K562 (cell line): Measurements from ENCODE around the gene MSRB3. TPM values are rescaled to one million over a fixed set of nuclear protein-coding genes. Genes with fewer than 3 reads are reported as not detected.

ENCODE experiments used
- ATAC-seq: fragments of 200-7000 bp; cut with Tn5 transposase; 3 replicates; pipeline ENCODE4 v1.9.1; 2020; ENCODE audit warnings: moderate library complexity
- BruUV-seq: library from RNA; stranded (reverse); fragments of 400-500 nt; replicated peaks from 2 replicates; lab custom pipeline; 2021; lab: Mats Ljungman, UMichigan
- CTCF ChIA-PET: fragments of 300-600 bp; formaldehyde crosslinking; extraction: SDS; loops from one replicate; lab custom pipeline; 2021; ENCODE audit warnings: low intra/inter-chr PET ratio; lab: Yijun Ruan, JAX
- POLR2A ChIA-PET: fragments of 300-600, 350-650 bp; sonication (Branson Sonifier 250); formaldehyde crosslinking; extraction: SDS; loops from one replicate; lab custom pipeline; 2021; ENCODE audit warnings: antibody characterized with exemption, inconsistent platforms; lab: Yijun Ruan, JAX
- DNase-seq, 4 experiments: peaks; one replicate each; pipeline versions ENCODE4 v3.0.0 to v3.0.0-alpha.2; 2011 to 2018; ENCODE audit warnings: low spot score in 3 of 4, mixed read lengths in 3 of 4; ENCODE audit errors: extremely low read depth in 1 of 4
- FAIRE-seq: peaks from 2 replicates; lab custom pipeline; 2011; peaks lifted over from hg19 to GRCh38; lab: Jason Lieb, UNC
- H2AFZ ChIP-seq: 2 replicates; pipeline ENCODE4 v1.6.0; 2011; ENCODE audit warnings: low read depth, low read length, control low read depth, inconsistent platforms
- H3K27ac ChIP-seq: fragments of 200-600 bp; 3 replicates; pipeline ENCODE4 v1.8.0; 2011; ENCODE audit warnings: low read depth, mild to moderate bottlenecking, control low read depth, inconsistent platforms, low read length, moderate library complexity, mixed read lengths; ENCODE audit errors: extremely low read depth
- H3K27me3 ChIP-seq, 2 experiments: fragments of 300-600 bp in 1 of 2; 2 replicates in 1 of 2; 3 replicates in 1 of 2; pipeline versions ENCODE4 v1.6.0 to v1.8.0; 2011; ENCODE audit warnings: inconsistent platforms in 2 of 2, low read length in 2 of 2, mild to moderate bottlenecking in 1 of 2, mixed read lengths in 1 of 2, moderate library complexity in 1 of 2; ENCODE audit not compliant: control insufficient read depth in 2 of 2, insufficient read depth in 2 of 2
- H3K36me3 ChIP-seq: fragments of 300-600 bp; 3 replicates; pipeline ENCODE4 v1.8.0; 2011; ENCODE audit warnings: mild to moderate bottlenecking, low read length, inconsistent platforms; ENCODE audit not compliant: control insufficient read depth, insufficient read depth
- H3K4me1 ChIP-seq, 2 experiments: fragments of 200-600 bp in 1 of 2; replicated peaks in 1 of 2; 2 replicates in 1 of 2; 3 replicates in 1 of 2; pipeline versions ENCODE4 v1.5.1 to v1.8.0; 2011; ENCODE audit warnings: inconsistent platforms in 2 of 2, low read length in 2 of 2, mild to moderate bottlenecking in 1 of 2, mixed read lengths in 1 of 2, moderate library complexity in 1 of 2; ENCODE audit not compliant: control insufficient read depth in 2 of 2, insufficient read depth in 2 of 2
- H3K4me2 ChIP-seq: 2 replicates; pipeline ENCODE4 v1.6.1; 2011; ENCODE audit warnings: low read length, control low read depth, inconsistent platforms, mixed read lengths; ENCODE audit not compliant: insufficient read depth
- H3K4me3 ChIP-seq: fragments of 200-600 bp; sonication (generic), shearing (Covaris generic); 2 replicates; pipeline ENCODE4 v1.5.1; 2016; ENCODE audit warnings: control low read depth, inconsistent platforms
- H3K79me2 ChIP-seq: fragments of 200-600 bp; 3 replicates; pipeline ENCODE4 v1.8.0; 2011; ENCODE audit warnings: low read length, inconsistent platforms; ENCODE audit not compliant: control insufficient read depth, insufficient read depth
- H3K9ac ChIP-seq, 2 experiments: 2 replicates each; pipeline versions ENCODE4 v1.6.0 to v1.6.1; 2011; ENCODE audit warnings: low read depth in 2 of 2, low read length in 2 of 2, control low read depth in 1 of 2, inconsistent platforms in 1 of 2, mild to moderate bottlenecking in 1 of 2, mixed read lengths in 1 of 2; ENCODE audit not compliant: insufficient read depth in 1 of 2
- H3K9me1 ChIP-seq: one replicate; pipeline ENCODE4 v1.6.0; 2011; ENCODE audit warnings: inconsistent platforms, mild to moderate bottlenecking, low read length, moderate library complexity; ENCODE audit not compliant: control insufficient read depth, insufficient read depth
- H3K9me3 ChIP-seq: replicated peaks from 2 replicates; pipeline ENCODE4 v1.5.1; 2011; ENCODE audit warnings: low read depth, low read length, inconsistent platforms; ENCODE audit not compliant: control insufficient read depth, insufficient read depth
- H4K20me1 ChIP-seq: replicated peaks from 2 replicates; pipeline ENCODE4 v1.6.1; 2011; ENCODE audit warnings: low read length, inconsistent platforms, mixed read lengths; ENCODE audit not compliant: control insufficient read depth, insufficient read depth
- CSDE1 ChIP-seq, 2 experiments: fragments of 450-650 bp; IDR thresholded peaks; 2 replicates each; pipeline ENCODE4 v1.6.1; 2016; ENCODE audit warnings: mild to moderate bottlenecking in 1 of 2
- TCFL5 ChIP-seq: fragments of 250-450 bp; sonication (Bioruptor Pico); conservative IDR thresholded peaks from 2 replicates; pipeline ENCODE4 v1.6.1; 2021; ENCODE audit warnings: mild to moderate bottlenecking, moderate library complexity, matching md5 sums
- in situ Hi-C: fragments of 300-500 bp; cut with MboI; formaldehyde crosslinking; loops from 4 replicates; pipeline ENCODE4 v1.15.0; 2018; ENCODE audit warnings: inconsistent platforms, mixed read lengths
- intact Hi-C: fragments of 100-400 bp; cut with micrococcal nuclease; formaldehyde crosslinking; loops from 2 replicates; pipeline ENCODE4 v1.14.2; 2022
- polyA plus RNA-seq, 8 experiments: library from polyadenylated mRNA; depleted of rRNA in 4 of 8; stranded (reverse) in 5 of 8; unstranded in 3 of 8; fragments of >200 nt; fragmentation: Nextera tagmentation in 2 of 8; fragmentation: Illumina TruSeq in 1 of 8; extraction: Ambion mirVana in 2 of 8; extraction: Trizol in 1 of 8; gene quantifications; 2 replicates each; pipeline versions ENCODE4 v1.2.1 to v1.2.3, GENCODE V29; 2011 to 2014; ENCODE audit warnings: inconsistent platforms in 1 of 8, missing spikeins in 1 of 8
- total RNA-seq, 7 experiments: library from RNA; depleted of rRNA in 6 of 7; stranded (reverse); fragments of >200 nt in 6 of 7; fragmentation: Illumina TruSeq in 2 of 7; extraction: Trizol in 2 of 7; gene quantifications; 2 replicates each; pipeline versions ENCODE4 v1.2.1 to v1.2.3, GENCODE V29; 2011 to 2021; ENCODE audit warnings: low replicate concordance in 1 of 7
- TF ChIP-seq, protein P1 (sequence below): sonication (generic); IDR thresholded peaks from 2 replicates; pipeline ENCODE4 v1.6.1; 2016
- TF ChIP-seq, protein P2 (sequence below): sonication (generic); formaldehyde crosslinking; IDR thresholded peaks from 2 replicates; pipeline ENCODE4 v1.8.0; 2022; ENCODE audit warnings: mild to moderate bottlenecking, missing genetic modification reagents

Gene MSRB3
- total and polyA plus RNA-seq, 9 of the 15 experiments (the other 6 are each of a cell fraction or from before 2014, with no cell fraction given): 0.04 TPM; not detected in 8

DNA sequence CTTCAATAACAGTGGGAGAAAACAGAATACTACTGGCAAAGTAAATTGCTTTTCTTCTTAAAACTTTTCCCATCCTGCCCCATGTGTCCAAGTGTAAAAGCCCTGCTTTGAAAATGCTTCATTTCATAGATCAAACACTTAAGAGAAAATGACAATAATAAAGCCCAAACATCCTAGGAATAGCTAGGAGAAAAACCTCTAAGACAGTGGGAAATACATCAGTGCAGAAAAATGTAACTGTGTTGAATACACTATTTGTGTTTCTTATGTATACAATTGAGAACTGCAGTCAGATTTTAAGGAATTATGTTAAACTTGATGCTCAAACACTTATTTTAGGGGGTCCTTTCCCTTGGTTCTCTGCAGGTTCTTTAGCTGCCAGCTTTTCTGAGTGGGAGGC lies 181.1 kb downstream of the MSRB3 start:
- no TSS peak for BruUV-seq
- H3K9ac ChIP-seq: no peak overlapping the region
- no peak overlapping the region for H3K4me3 ChIP-seq
- intact Hi-C loops (no loop called here), in situ Hi-C loops (no loop called here)
- FAIRE-seq (no peak), DNase-seq (no peak), ATAC-seq (no peak)
- H3K36me3 ChIP-seq: no peaks in the 10 kb centered on the region
- no peaks in the 10 kb centered on the region for H3K4me1 ChIP-seq
- H4K20me1 ChIP-seq: no peaks in the 10 kb centered on the region
- no peaks in the 10 kb centered on the region for H3K9me1 ChIP-seq
- POLR2A ChIA-PET: no interaction called here
- CTCF ChIA-PET: no interaction called here
- no peak overlapping the region for H3K27ac ChIP-seq
- no peaks in the 10 kb centered on the region for H3K9me3 ChIP-seq
- no peaks in the 10 kb centered on the region for H3K79me2 ChIP-seq
- no peak overlapping the region for H2AFZ ChIP-seq
- H3K27me3 ChIP-seq: no peaks in the 10 kb centered on the region
- TF ChIP-seq, protein P1, sequence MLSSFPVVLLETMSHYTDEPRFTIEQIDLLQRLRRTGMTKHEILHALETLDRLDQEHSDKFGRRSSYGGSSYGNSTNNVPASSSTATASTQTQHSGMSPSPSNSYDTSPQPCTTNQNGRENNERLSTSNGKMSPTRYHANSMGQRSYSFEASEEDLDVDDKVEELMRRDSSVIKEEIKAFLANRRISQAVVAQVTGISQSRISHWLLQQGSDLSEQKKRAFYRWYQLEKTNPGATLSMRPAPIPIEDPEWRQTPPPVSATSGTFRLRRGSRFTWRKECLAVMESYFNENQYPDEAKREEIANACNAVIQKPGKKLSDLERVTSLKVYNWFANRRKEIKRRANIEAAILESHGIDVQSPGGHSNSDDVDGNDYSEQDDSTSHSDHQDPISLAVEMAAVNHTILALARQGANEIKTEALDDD: no peak
- TF ChIP-seq CSDE1 (IDR thresholded peaks at IDR 0.05) (no peak), TCFL5 (CRISPR knock-in tag) (no peak)
- TF ChIP-seq, protein P2, sequence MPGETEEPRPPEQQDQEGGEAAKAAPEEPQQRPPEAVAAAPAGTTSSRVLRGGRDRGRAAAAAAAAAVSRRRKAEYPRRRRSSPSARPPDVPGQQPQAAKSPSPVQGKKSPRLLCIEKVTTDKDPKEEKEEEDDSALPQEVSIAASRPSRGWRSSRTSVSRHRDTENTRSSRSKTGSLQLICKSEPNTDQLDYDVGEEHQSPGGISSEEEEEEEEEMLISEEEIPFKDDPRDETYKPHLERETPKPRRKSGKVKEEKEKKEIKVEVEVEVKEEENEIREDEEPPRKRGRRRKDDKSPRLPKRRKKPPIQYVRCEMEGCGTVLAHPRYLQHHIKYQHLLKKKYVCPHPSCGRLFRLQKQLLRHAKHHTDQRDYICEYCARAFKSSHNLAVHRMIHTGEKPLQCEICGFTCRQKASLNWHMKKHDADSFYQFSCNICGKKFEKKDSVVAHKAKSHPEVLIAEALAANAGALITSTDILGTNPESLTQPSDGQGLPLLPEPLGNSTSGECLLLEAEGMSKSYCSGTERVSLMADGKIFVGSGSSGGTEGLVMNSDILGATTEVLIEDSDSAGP (CRISPR knock-in tag): no peak
- TF ChIP-seq, all 486 proteins: peak for 0
- no peak overlapping the region for H3K4me2 ChIP-seq
